GM21619 (cell line): ENCODE results near the gene GAB2.
"Not testable (repeated sequence)": the region's sequence is repeated elsewhere in the genome, so short reads cannot be mapped to it uniquely, and the experiment has no call there.

ENCODE experiments used
- ATAC-seq: cut with Tn5 transposase; IDR thresholded peaks from one replicate; pipeline ENCODE4 v1.9.1; 2021; ENCODE audit not compliant: unreplicated experiment

The GAB2 gene

DNA sequence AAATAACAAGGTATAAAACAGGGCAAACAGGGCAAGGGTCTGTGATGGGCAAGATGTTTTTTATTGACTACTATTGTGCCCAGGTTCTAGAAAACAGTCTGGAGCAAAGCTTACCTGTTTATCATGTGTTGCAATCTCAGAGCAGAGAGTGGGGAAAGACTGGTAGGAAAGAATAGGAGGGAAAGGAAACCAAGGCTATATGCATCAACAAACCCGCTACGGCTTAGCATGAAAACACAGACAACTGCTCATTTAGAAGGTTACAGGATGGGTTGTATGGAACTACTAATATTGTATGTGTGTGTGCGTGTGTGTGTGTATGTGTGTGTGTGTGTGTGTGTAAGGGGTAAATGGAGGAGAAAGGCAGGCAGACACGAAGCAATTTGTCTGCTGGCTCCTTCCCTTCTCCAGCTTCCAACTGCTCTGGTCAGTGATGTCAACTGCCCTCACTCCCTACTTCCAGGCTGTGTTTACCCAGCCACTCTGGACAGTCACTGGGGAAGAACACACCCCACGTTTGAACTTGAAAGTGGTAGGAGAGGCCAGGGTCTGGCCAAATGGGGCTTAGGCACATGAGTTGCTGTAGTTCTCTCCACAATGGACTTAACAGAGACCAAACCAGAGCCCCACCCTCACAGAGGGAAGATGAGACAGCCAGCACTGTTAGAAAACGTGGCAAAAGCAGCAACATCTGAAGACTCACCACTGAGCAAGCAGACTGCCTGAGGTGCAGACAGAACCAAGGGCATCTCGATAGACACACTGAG is 47.0 kb downstream of the GAB2 start:
- ATAC-seq: no peak

- ATAC-seq: no peak
Observed at GRCh38 chr11:78365381-78365792, 52.2 kb downstream of the GAB2 start.

DNA sequence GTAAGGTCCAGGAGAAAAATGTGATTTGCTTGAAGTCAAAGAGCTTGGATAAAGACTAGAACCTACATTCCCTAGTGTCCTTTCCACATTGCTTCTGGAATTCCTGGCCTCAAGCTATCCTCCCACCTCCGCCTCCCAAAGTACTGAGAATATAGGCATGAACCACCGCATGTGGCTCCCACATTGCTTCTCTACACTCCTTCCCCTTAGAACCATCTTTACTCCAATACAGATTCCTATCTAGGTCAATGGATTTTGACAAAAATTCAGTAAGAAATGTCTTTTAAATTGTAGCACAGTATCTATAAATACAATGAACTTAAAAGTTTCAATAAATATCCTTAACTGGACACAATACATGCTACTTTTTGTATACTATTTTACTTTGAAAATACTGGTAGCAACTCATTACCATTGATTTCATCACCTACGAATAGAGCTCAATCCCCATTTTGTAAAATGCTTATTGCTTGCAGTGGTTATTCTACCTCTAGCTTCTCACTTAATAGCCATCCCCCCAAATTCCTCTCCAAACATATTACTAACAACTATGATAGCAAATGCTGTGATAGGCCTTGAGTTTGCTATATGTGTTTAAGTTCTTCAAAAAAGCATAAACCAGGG is 53.4 kb downstream of the GAB2 start:
- no peak for ATAC-seq

GRCh38 chr11:78363024-78363619 is 54.5 kb downstream of the GAB2 start:
- ATAC-seq: no peak

DNA sequence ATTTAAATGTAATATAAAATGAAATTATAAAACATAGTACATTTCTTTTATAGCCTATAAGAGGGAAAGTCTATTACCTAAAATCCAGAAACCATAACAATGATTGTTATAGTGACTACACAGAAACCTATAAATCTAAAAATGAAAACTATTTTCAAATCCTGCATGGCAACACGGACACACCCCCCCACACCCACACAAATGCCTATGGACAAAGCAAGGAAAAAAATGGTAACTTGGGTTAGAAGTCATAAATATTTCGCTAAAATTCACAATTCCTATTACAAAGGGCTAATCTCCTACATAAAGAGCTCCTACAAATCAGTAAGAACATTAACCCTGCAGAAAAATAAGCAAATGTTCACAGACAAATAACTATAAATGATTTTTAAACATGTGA is 56.4 kb downstream of the GAB2 start:
- no peak for ATAC-seq

DNA sequence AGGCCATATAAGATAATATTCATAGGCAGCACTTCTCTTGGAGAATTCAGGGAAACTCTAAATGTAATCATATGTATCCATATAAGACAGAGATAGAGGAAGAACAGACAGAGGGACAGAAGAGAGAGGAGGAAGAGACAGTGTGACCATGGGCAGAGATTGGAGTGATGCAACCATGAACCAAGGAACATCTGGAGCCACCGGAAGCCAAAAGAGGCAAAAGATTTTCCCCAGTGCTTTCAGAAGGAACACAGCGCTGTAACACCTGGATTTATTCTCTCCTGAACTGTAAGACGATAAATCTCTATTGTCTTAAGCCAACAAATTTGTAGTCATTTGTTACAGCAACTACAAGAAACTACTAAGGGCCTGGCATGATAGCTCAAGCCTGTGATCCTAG is 57.7 kb downstream of the GAB2 start:
- ATAC-seq: no peak

- ATAC-seq: not testable (repeated sequence)
Observed at GRCh38 chr11:78357924-78358323, 59.7 kb downstream of the GAB2 start.

DNA sequence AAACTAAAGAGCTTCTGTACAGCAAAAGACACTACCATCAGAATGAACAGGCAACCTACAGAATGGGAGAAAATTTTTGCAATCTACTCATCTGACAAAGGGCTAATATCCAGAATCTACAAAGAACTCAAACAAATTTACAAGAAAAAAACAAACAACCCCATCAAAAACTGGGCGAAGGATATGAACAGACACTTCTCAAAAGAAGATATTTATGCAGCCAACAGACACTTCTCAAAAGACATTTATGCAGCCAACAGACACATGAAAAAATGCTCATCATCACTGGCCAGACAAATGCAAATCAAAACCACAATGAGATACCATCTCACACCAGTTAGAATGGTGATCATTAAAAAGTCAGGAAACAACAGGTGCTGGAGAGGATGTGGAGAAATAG is 60.2 kb downstream of the GAB2 start:
- ATAC-seq: not testable (repeated sequence)

- ATAC-seq: not testable (repeated sequence)
Observed at GRCh38 chr11:78355742-78356141, 61.9 kb downstream of the GAB2 start.

DNA sequence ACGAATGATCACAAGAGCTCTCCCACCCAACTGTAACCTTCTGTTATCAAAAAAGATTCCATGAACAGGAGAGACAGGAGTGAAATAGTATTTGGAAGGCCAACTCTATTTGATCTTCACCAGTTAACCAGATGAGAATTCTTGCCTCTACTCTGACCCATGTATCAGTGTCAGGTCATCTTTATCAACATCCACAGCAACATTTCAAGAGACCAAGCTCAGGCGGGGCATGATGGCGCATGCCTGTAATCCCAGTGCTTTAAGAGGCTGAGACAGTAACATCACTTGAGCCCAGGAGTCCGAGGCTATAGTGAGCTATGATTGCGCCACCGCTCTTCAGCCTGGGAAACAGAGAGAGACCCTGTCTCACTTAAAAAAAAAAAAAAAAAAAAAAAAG is 62.3 kb downstream of the GAB2 start:
- ATAC-seq: no peak

DNA sequence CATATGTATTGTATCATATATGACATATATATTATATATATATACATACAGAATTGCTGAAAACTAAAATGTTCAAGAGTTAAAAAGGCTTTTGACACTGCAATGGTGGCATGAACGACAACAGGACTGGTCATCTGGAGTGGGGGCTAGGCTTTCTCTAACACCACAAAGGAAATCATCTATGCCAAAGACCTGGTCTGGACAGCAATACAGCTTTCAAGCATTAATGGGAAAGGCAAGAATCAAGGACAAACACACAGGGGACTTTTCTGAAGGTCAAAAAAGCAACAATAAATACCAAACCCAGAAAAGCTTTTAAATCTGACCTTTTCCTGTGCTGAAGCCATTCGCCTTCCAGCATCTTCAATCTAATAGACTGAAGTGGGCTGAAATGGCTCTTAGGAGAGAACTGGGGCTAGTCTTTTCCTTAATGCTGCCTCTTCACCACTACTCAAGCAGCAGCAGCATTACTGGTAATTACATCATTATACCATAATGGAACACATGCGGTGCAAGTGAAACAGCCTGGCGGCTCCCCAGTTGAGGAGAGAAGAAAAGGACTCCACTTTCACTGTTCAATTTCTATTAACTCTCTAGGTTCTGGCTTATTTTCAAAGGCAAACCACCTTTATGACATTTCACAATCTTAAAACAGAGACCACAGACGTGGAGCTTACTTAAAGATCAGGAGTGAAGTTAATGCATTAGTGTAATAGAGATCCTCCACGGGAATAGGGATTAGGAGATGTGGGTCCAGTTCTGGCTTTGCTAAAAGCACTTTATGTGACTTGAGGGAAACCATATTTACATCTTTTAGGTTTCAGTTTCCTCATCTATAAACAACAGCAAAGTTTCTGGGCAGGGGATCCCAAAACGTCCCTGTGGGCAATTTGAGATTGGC is 63.0 kb downstream of the GAB2 start:
- no peak for ATAC-seq

- no peak for ATAC-seq
Observed at GRCh38 chr11:78351979-78352841, 65.4 kb downstream of the GAB2 start.

- ATAC-seq: no peak
Observed at GRCh38 chr11:78351193-78351592, 66.4 kb downstream of the GAB2 start.

DNA sequence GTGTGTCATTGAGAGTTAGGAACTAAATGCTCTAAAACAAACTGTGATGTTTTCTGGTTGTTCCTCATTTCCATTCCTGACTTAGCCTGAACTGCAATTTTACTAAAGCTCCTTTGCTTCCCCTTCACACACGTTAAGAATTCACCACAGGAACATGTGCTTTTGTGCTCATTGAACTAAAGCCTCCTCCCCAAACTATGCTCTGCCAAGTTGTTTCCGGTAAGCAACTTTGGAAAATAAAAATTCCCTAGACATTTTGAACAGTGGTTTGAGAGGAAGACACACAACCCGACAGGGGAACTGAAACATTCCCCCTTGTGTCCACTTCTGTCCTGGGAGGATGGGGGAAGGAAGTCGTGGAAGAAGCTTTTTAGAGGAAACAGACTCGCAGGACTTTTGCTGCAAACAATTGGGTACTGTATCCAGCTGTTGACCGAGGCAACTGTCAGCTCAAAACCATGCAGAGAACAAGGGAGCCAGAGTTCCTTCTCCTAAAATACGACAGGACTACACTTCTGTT is 66.9 kb downstream of the GAB2 start:
- no peak for ATAC-seq

DNA sequence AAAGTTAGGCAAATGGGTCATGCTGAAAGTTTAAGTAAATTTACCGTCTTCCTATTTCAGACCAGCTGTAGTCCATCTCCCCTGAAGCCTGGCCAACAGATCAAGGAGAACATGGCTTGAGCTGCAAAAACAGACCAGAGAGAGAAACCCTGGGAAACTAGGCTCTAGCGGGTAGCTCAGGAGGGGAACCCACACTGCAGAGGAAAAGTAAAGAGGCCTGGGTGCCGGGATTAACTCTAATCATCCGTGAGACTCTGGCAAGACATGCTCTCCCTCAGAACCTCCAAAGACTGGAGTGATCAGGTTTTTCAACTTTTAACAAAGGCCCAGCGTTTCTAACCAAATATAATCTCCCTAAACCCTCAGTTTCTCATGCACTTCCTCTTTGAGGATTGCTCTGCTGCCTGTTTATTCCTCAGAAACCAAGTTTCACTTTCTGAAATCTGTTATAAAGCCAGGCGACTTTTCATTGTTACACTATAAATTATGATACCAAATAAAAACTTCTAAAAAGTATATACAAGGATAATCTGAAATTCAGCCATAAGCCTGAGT is 67.5 kb downstream of the GAB2 start:
- no peak for ATAC-seq

DNA sequence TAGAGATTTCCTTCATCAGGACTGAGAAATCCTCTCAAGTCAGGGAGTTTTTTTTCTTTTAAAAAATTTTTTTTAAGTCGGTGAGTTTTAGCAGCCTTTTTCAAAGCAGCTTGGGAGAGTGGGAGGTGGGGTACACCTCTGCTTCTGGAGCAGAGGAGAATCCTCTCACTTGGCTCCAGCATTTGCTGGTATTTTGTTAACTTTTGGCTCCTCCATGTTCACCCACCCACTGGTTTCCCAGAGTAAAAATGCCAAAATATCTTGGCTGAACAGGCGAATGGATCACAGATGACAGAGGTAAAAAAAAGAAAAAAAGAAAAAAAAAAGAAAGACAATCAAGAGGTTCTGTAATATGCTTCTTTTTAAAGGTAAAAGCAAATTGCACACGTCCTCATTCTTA is 68.0 kb downstream of the GAB2 start:
- no peak for ATAC-seq

DNA sequence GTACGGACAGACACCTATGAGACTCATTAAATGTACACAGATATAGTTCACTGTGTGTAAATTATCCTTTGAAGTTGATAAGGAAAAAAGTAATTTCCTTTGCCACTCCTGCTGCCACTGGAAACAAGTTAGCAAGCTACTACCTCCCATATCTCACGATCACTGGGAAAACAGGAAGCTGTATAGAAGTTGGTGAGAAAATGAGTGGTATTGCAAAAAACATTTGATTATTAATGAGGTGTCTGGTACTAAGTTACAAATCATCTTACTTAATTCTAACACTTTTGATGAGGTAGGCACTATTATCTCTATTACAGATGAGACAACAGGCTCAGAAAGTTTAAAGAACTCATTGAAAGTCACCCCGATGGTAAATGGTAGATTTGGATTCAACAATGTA is 68.5 kb downstream of the GAB2 start:
- ATAC-seq: no peak

DNA sequence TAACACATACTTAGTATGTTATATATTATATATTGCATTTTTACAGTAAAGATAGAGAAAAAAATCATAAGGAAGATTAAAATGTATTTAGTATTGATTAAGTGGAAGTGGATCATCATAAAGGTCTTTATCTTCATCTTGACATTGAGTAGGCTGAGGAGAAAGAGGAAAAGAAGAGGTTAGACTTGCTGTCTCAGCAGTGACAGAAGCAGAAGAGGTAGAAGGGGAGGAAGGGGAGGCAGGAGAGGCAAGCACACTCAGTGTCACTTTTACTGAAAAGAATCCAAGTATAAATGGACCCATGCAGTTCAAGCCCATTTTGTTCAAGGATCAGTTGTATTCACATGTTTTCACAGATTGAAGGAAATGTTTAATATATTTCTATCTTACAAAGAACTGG is 69.7 kb downstream of the GAB2 start:
- no peak for ATAC-seq

DNA sequence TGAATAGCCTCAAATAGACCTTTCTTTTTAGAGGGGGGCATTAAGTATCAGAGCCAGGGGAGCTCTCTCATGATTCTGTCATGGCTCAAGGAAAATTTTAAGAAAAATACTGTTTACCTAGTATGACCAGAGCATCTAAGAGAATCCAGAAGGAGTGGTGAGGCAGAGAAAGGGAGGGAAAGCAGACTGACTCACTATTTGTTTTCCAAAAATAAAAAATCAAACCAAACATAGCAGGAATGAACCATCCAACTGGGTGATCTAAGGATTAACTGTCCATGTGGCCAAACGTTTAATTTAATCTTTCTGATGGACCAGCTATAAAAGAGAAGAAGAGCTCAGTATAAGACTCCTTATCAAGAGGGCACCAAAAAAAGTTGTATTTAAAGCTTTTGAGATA is 70.8 kb downstream of the GAB2 start:
- no peak for ATAC-seq

DNA sequence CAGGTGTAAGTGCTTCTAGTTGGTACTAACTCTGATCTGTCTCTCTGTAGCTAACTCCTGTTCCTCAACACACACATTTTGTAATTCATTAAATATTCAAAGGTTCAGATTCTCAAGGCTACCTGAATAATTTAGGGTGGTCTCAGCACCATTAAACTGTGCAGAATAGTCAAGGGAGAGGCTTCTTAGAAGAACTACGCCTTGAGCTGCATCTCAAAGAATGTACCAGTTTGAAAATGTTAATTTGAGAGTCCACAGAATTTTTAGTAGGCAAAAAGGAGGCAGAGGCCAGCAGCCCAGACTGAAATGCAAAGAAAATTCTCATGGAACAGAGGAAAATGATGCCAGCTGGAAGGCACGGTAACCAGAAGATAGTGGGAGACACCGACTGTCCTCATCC is 72.2 kb downstream of the GAB2 start:
- no peak for ATAC-seq
